Neural crest cell (in vitro differentiated cells): ENCODE measurements around the gene TSPEAR. TPM values are rescaled to one million over a fixed set of nuclear protein-coding genes. Genes with fewer than 3 reads are reported as not detected.
"Not testable (repeated sequence)": the region's sequence is repeated elsewhere in the genome, so short reads cannot be mapped to it uniquely, and the experiment has no call there.

Source experiments
- DNase-seq: peaks from one replicate; pipeline ENCODE4 v3.0.0; 2021; ENCODE audit warnings: low read depth, mixed read lengths, low spot score
- H3K27ac Mint-ChIP-seq: one replicate; pipeline ENCODE4 v1.8.0; 2021; ENCODE audit warnings: mild to moderate bottlenecking, mixed read lengths; ENCODE audit not compliant: unreplicated experiment
- H3K27me3 Mint-ChIP-seq: 2 replicates; pipeline ENCODE4 v1.8.0; 2021; ENCODE audit warnings: low read depth, mild to moderate bottlenecking, mixed read lengths
- H3K36me3 Mint-ChIP-seq: 2 replicates; pipeline ENCODE4 v1.8.0; 2021; ENCODE audit warnings: low read depth, mild to moderate bottlenecking, mixed read lengths
- H3K4me1 Mint-ChIP-seq: 2 replicates; pipeline ENCODE4 v1.8.0; 2021; ENCODE audit warnings: mixed read lengths
- H3K4me3 Mint-ChIP-seq: one replicate; pipeline ENCODE4 v1.8.0; 2021; ENCODE audit warnings: mild to moderate bottlenecking, mixed read lengths
- H3K9me3 Mint-ChIP-seq: 2 replicates; pipeline ENCODE4 v1.8.0; 2021; ENCODE audit warnings: mixed read lengths
- CTCF ChIP-seq: fragments of 200-600 bp; sonication (generic); conservative IDR thresholded peaks from 2 replicates; pipeline ENCODE4 v1.5.0; 2021; ENCODE audit warnings: antibody characterized with exemption, mild to moderate bottlenecking
- total RNA-seq: library from RNA; stranded (reverse); gene quantifications from 2 replicates; pipeline ENCODE4 v1.2.1, GENCODE V29; 2021

TSPEAR gene
- total RNA-seq, 1 donor from 2014 or later, result not detected

DNA sequence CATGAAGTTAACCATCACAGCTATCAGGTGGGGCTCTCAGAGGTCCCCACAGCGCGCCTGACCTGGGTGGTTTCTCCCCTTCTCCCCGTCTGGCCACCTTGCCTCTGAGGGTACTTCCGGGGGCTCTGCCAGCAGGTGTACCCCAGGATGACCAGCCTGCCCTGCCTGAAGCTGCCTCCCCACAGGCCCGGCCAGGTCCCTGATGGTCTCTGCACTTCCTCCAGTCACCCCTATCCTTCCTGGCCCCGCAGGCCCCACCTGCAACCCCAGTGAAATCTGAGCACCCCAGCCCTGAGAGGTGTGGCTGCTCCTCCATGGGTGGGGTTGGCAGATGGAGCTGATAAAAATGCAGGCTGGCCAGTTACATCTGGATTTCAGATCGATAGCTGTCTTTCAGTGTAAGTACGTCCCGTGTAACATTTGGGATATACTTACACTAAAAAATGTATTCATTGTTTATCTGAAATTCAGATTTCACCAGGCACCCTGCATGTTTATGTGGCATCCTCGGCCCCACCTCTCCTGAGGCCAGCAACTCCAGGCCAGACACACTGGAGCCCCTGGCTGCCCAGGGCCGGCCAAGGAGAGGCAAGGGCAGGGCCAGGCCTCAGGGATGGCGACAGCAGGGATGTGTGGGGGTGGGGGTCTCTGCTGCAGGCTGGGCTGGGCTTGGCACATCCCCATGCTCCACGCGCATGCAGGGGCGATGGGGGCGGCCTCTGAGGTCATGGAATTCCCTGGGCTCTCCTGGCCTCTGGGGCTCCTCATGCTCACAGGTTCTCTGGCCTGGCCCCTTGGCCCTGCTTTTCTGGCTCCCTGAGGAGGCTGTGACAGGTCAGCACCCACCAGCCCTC, 230.9 kb downstream of the TSPEAR start:
- Mint-ChIP-seq H3K4me3 (no peak overlapping the region), H3K4me1 (peaks cover 10% of the 10 kb centered on the region), H3K36me3 (no peaks in the 10 kb centered on the region), H3K9me3 (no peaks in the 10 kb centered on the region), H3K27ac (no peak overlapping the region), H3K27me3 (no peaks in the 10 kb centered on the region)
- no peak for DNase-seq
- TF ChIP-seq CTCF, result no peak

DNA sequence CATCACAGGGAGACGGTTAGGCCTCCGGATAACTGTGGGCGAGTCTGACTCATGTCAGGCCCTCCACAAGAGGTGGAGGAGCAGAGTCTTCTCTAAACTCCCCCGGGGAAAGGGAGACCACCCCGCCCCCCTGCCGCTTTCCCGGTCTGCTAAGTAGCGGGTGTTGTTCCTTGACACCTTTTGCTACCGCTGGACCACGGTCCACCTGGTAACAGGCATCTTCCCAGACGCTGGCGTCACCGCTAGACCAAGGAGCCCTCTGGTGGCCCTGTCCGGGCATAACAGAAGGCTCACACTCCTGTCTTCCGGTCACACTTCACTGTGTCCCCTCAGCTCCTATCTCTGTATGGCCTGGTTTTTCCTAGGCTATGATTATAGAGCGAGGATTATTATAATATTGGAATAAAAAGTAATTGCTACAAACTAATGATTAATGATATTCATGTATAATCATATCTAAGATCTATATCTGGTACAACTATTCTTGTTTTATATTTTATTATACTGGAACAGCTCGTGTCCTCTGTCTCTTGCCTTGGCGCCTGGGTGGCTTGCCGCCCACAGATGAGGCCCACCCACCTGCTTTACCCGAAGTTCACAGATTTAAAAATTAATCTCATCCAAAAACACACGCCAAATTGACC, 231.7 kb downstream of the TSPEAR start:
- DNase-seq, result peak; percentile 44
- H3K36me3 Mint-ChIP-seq, H3K27me3 Mint-ChIP-seq, H3K27ac Mint-ChIP-seq, H3K9me3 Mint-ChIP-seq, H3K4me3 Mint-ChIP-seq, H3K4me1 Mint-ChIP-seq: not testable (repeated sequence)
- peak; percentile 74 for TF ChIP-seq CTCF

- H3K27ac Mint-ChIP-seq, result peak overlapping the region; percentile 59
- H3K36me3 Mint-ChIP-seq, result no peaks in the 10 kb centered on the region
These were observed 232.6 kb downstream of the TSPEAR start for GRCh38 chr21:44478801-44479167.

DNA sequence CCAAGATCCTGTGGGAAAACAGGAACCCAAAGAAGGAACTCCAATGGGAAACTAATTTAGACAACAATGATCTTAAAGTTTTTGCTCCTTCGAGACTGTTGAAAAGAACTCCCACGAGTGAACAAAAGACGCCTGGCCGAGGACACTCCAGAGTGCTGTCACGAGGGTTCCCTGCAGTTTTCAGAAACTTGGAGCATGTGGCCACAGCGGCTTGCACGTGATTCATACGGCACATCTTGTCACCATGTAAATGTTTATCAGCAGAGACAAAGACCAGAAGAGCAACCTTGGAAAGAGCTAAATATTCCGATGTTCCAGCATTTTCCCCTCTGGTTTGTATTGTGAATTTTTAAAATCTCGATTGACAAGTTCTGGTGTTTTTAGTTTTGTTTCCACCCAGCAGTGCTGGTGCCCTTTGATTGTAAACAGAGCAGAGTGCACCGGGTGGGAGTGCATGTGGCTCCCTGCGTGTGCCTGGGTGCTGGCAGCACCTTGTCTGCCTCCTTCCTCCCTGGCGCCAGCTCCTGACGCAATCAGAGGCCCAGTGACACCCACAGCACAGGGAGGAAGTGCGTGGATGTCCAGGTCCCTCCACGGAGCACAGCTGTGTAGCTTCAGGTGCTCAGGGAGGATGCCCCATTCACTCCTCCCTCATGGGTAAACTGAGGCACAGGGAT, 233.1 kb downstream of the TSPEAR start:
- Mint-ChIP-seq H3K27ac (no peak overlapping the region), H3K4me1 (no peaks in the 10 kb centered on the region), H3K36me3 (no peaks in the 10 kb centered on the region), H3K27me3 (no peaks in the 10 kb centered on the region), H3K9me3 (no peaks in the 10 kb centered on the region), H3K4me3 (no peak overlapping the region)
- no peak for TF ChIP-seq CTCF
- no peak for DNase-seq

More at GRCh38 chr21:44478801-44479167, 232.6 kb downstream of the TSPEAR start:
- Mint-ChIP-seq H3K4me1 (no peaks in the 10 kb centered on the region), H3K4me3 (no peak overlapping the region), H3K27me3 (no peaks in the 10 kb centered on the region), H3K9me3 (no peaks in the 10 kb centered on the region)
- TF ChIP-seq CTCF, result no peak
- no peak for DNase-seq

DNA sequence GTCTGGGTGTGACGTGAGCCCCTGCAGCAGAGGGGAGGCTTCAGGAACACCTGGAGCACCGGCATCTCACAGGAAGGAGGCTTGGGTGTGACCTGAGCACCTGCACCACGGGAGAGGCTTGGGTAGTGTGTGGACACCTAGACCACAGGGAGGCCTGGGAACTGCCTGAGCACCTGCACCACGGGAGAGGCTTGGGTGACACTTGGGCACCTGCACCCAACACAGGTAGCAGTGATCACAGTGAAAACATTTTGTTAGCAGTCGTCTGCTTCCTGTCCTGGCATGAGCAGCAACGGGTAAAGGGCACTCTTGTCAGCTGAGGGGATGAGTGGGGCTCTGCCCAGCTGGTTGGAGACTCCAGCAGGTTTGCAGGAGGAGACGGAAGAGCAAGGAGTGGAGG, 233.7 kb downstream of the TSPEAR start:
- Mint-ChIP-seq H3K27ac (no peak overlapping the region), H3K9me3 (no peaks in the 10 kb centered on the region), H3K36me3 (no peaks in the 10 kb centered on the region), H3K27me3 (no peaks in the 10 kb centered on the region), H3K4me1 (no peaks in the 10 kb centered on the region), H3K4me3 (no peak overlapping the region)
- TF ChIP-seq CTCF, result no peak
- DNase-seq, result no peak
